Neuronal stem cell (in vitro differentiated cells): ENCODE data around the gene GPR179. TPM values are rescaled to one million over a fixed set of nuclear protein-coding genes. Genes with fewer than 3 reads are reported as not detected.

Experiments used
- DNase-seq: peaks from one replicate; pipeline ENCODE4 v3.0.0-alpha.2; 2013; ENCODE audit warnings: low spot score
- H2AFZ ChIP-seq: one replicate; pipeline ENCODE4 v1.6.1; 2013; ENCODE audit warnings: mild to moderate bottlenecking, low read length, inconsistent platforms
- H2AK5ac ChIP-seq: 2 replicates; pipeline ENCODE4 v1.6.1; 2013; ENCODE audit warnings: low read depth, mild to moderate bottlenecking, inconsistent platforms, low read length, moderate library complexity, mixed read lengths
- H2BK120ac ChIP-seq: 2 replicates; pipeline ENCODE4 v1.6.1; 2013; ENCODE audit warnings: low read depth, mild to moderate bottlenecking, inconsistent platforms, low read length, moderate library complexity, mixed read lengths
- H2BK12ac ChIP-seq: one replicate; pipeline ENCODE4 v1.6.1; 2013; ENCODE audit warnings: low read length, inconsistent platforms
- H2BK15ac ChIP-seq: 2 replicates; pipeline ENCODE4 v1.6.1; 2013; ENCODE audit warnings: mild to moderate bottlenecking, low read length, inconsistent platforms, mixed read lengths
- H2BK5ac ChIP-seq: one replicate; pipeline ENCODE4 v1.6.1; 2013; ENCODE audit warnings: inconsistent platforms, mild to moderate bottlenecking, low read length, moderate library complexity
- H3K14ac ChIP-seq: one replicate; pipeline ENCODE4 v1.6.1; 2013; ENCODE audit warnings: low read length, inconsistent platforms
- H3K18ac ChIP-seq: 2 replicates; pipeline ENCODE4 v1.6.1; 2013; ENCODE audit warnings: low read length, inconsistent platforms
- H3K23ac ChIP-seq: 2 replicates; pipeline ENCODE4 v1.6.1; 2013; ENCODE audit warnings: low read depth, mild to moderate bottlenecking, mixed read lengths, low read length, inconsistent platforms; ENCODE audit not compliant: poor library complexity
- H3K27ac ChIP-seq: replicated peaks from 3 replicates; pipeline ENCODE4 v1.5.1; 2013; ENCODE audit warnings: low read length, inconsistent platforms
- H3K27me3 ChIP-seq, 3 experiments: 2 replicates each; pipeline ENCODE4 v1.6.1; 2013; ENCODE audit warnings: low read length in 3 of 3, mild to moderate bottlenecking in 2 of 3, inconsistent platforms in 1 of 3, low read depth in 1 of 3, mixed read lengths in 1 of 3, moderate library complexity in 1 of 3; ENCODE audit not compliant: control insufficient read depth in 3 of 3, insufficient read depth in 3 of 3
- H3K36me3 ChIP-seq, 2 donors: replicated peaks in 1 of 2; 2 replicates each; pipeline ENCODE4 v1.6.1; 2013; ENCODE audit warnings: low read length in 2 of 2; ENCODE audit not compliant: control insufficient read depth in 2 of 2, insufficient read depth in 2 of 2
- H3K4ac ChIP-seq: 2 replicates; pipeline ENCODE4 v1.6.1; 2013; ENCODE audit warnings: inconsistent platforms, mild to moderate bottlenecking, low read length, moderate library complexity
- H3K4me1 ChIP-seq, 2 donors: 1 replicate in 1 of 2; 2 replicates in 1 of 2; pipeline ENCODE4 v1.6.1; 2013; ENCODE audit warnings: low read length in 2 of 2, low read depth in 1 of 2; ENCODE audit not compliant: control insufficient read depth in 2 of 2, insufficient read depth in 1 of 2
- H3K4me2 ChIP-seq: one replicate; pipeline ENCODE4 v1.6.1; 2013; ENCODE audit warnings: mild to moderate bottlenecking, low read length, inconsistent platforms; ENCODE audit not compliant: insufficient read depth, poor library complexity, severe bottlenecking
- H3K4me3 ChIP-seq, 2 donors: 2 replicates each; pipeline ENCODE4 v1.5.1; 2013; ENCODE audit warnings: low read length in 2 of 2, mild to moderate bottlenecking in 2 of 2, inconsistent platforms in 1 of 2, moderate library complexity in 1 of 2
- H3K79me1 ChIP-seq: one replicate; pipeline ENCODE4 v1.6.1; 2013; ENCODE audit warnings: low read depth, mild to moderate bottlenecking, inconsistent platforms, low read length, moderate library complexity
- H3K9ac ChIP-seq: one replicate; pipeline ENCODE4 v1.6.1; 2013; ENCODE audit warnings: mild to moderate bottlenecking, low read depth, low read length, inconsistent platforms; ENCODE audit not compliant: poor library complexity
- H3K9me3 ChIP-seq, 2 donors: replicated peaks in 1 of 2; 2 replicates each; pipeline versions ENCODE3 to v1.6.1; 2013; ENCODE audit warnings: low read length in 2 of 2, mild to moderate bottlenecking in 2 of 2, inconsistent platforms in 1 of 2, low read depth in 1 of 2, mixed read lengths in 1 of 2, moderate library complexity in 1 of 2; ENCODE audit not compliant: control insufficient read depth in 2 of 2, insufficient read depth in 1 of 2
- H4K8ac ChIP-seq: one replicate; pipeline ENCODE4 v1.6.1; 2013; ENCODE audit warnings: low read depth, mild to moderate bottlenecking, inconsistent platforms, low read length, moderate library complexity
- H4K91ac ChIP-seq: one replicate; pipeline ENCODE4 v1.6.1; 2013; ENCODE audit warnings: low read length, low read depth, mild to moderate bottlenecking, inconsistent platforms; ENCODE audit not compliant: poor library complexity
- WGBS, 2 donors: extraction: QIAGEN DNeasy Blood & Tissue Kit; methylation state at CpG; one replicate each; pipeline ENCODE4 v1.1.7; 2013; ENCODE audit warnings: missing lambda C conversion rate in 2 of 2, mixed read lengths in 1 of 2; ENCODE audit not compliant: insufficient read length in 2 of 2, insufficient replicate concordance in 1 of 2; ENCODE audit errors: extremely low coverage in 2 of 2; 5-methylcytosine and 5-hydroxymethylcytosine counted together
- polyA plus RNA-seq, 2 experiments: library from polyadenylated mRNA; stranded (reverse); fragments of 200-250 nt; gene quantifications; one replicate each; pipeline ENCODE4 v1.2.3, GENCODE V29; 2013

Gene GPR179
- polyA plus RNA-seq (2013, experiment 1 of 2) = 0.03 TPM
- 0.04 TPM for polyA plus RNA-seq (2013, experiment 2 of 2)

DNA sequence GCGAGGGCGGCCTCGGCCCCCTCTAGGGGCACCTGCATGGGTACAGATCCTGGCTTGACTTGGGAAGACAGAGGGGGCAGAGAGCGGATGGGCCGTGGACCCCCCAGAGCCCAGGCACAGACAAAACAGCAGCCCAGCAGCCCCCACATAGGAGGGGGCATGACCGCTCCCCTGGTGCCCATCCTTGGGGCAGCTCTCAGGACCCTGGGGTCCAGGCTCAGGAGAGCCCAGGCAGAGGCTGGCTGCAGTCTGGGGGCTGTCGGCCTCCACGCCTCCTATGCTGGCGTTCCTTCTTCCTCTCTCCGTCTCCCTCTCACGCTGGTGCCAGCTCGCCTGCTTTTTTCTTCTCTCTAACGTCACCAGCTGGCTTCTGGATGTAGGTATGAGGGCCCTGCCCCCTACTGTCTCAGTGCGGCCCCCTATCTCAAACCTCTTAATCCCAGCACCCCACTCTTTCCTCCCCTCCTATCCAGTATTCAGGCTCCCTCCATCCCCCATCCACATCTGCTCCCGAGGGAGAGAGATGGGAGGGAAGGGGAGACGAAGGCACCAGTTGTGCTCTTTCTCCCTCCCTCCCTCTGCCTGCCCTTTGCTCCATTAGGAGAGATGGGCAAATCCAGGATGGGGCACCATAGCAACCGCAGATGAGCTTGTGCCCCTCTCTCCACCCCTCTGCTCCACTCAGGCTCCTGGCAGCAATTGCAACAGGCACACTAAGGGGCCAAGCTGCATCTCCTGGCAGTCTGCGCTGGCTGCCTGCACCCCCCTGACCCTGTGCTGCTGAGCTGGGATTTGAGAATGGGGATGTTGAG, at the start of gene GPR179:
Gene GPR179 (minus strand): TSS at position 349 of the 812 bp plus-strand sequence. CDS start 167 bp downstream, at position 182.
- WGBS, 2 donors = no CpG with 5 or more reads among the region's 18 CpGs
- H4K91ac ChIP-seq = no peak within 1 kb of the TSS
- DNase-seq = no peak
- H3K9me3 ChIP-seq = no peaks in the 10 kb centered on the region
- peak within 1 kb of the TSS; percentile 12 for H3K4ac ChIP-seq
- peak within 1 kb of the TSS in 1 of 2 donors; percentile 52 for H3K4me3 ChIP-seq
- H2BK5ac ChIP-seq = no peak within 1 kb of the TSS
- peak within 1 kb of the TSS; percentile 20 for H2AK5ac ChIP-seq
- H2BK15ac ChIP-seq = peak within 1 kb of the TSS; percentile 38
- H3K4me1 ChIP-seq = peaks cover 3 to 8% of the 10 kb centered on the region in 2 donors
- H3K36me3 ChIP-seq = no peaks in the 10 kb centered on the region
- peak within 1 kb of the TSS; percentile 13 for H2AFZ ChIP-seq
- peak within 1 kb of the TSS; percentile 74 for H3K9ac ChIP-seq
- peaks cover 0 to 14% (median 0%) of the 10 kb centered on the region in 3 experiments for H3K27me3 ChIP-seq
- H3K79me1 ChIP-seq = no peaks in the 10 kb centered on the region
- H3K14ac ChIP-seq = no peak within 1 kb of the TSS
- H3K4me2 ChIP-seq = no peak within 1 kb of the TSS
- peak within 1 kb of the TSS; percentile 66 for H3K23ac ChIP-seq
- H4K8ac ChIP-seq = peak within 1 kb of the TSS; percentile 19
- H2BK12ac ChIP-seq = peak within 1 kb of the TSS; percentile 16
- H2BK120ac ChIP-seq = no peak within 1 kb of the TSS
- no peak within 1 kb of the TSS for H3K27ac ChIP-seq
- peak within 1 kb of the TSS; percentile 25 for H3K18ac ChIP-seq

DNA sequence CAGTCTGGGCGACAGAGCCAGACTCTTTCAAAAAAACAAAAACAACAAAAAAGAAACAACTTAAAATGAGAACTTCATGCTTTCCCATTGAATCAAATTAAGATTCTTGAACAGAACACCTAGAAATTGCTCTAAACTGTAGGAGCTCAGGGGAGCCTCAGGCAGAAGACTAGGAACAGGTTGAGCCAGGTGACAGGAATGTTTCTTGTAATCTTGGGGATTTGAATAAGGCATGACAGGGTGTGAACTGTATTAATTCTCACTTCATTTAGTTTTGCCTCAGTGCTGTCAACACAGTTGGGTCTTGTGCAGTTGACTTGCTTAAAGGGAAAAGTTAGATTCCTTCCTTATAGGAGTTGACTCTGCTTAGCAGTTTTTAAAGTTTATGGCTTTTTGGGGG, 35.7 kb upstream of the GPR179 start:
- Histone ChIP-seq H3K14ac (no peak overlapping the region), H3K79me1 (no peaks in the 10 kb centered on the region), H3K4me3 (no peak overlapping the region), H2BK120ac (no peak overlapping the region), H3K4me1 (peaks cover 1 to 7% of the 10 kb centered on the region in 2 donors), H3K9me3 (no peaks in the 10 kb centered on the region), H3K27ac (no peak overlapping the region), H2BK15ac (no peak overlapping the region), H3K18ac (no peak overlapping the region), H3K4me2 (no peak overlapping the region), H2AFZ (no peak overlapping the region), H4K91ac (no peak overlapping the region), H3K27me3 (no peaks in the 10 kb centered on the region), H3K9ac (no peak overlapping the region), H2BK12ac (no peak overlapping the region), H3K23ac (no peak overlapping the region), H2AK5ac (no peak overlapping the region), H2BK5ac (no peak overlapping the region), H3K4ac (no peak overlapping the region), H4K8ac (no peak overlapping the region), H3K36me3 (peaks cover 14 to 78% of the 10 kb centered on the region in 2 donors)
- no CpG with 5 or more reads among the region's 1 CpG for WGBS, 2 donors
- DNase-seq = no peak

- H2BK5ac ChIP-seq = no peak overlapping the region
- H4K8ac ChIP-seq = no peak overlapping the region
- WGBS, 2 donors = no CpG with 5 or more reads among the region's 8 CpGs
- no peak overlapping the region for H2BK120ac ChIP-seq
- no peak overlapping the region for H3K9ac ChIP-seq
- H3K4me1 ChIP-seq = no peaks in the 10 kb centered on the region
- no peaks in the 10 kb centered on the region for H3K79me1 ChIP-seq
- H2AK5ac ChIP-seq = no peak overlapping the region
- DNase-seq = no peak
- H3K23ac ChIP-seq = no peak overlapping the region
- no peak overlapping the region for H2BK12ac ChIP-seq
- no peak overlapping the region for H2AFZ ChIP-seq
- H2BK15ac ChIP-seq = no peak overlapping the region
- H3K4me3 ChIP-seq = no peak overlapping the region
- H3K36me3 ChIP-seq = peaks cover 17 to 90% of the 10 kb centered on the region in 2 donors
- no peak overlapping the region for H3K4me2 ChIP-seq
- no peak overlapping the region for H3K18ac ChIP-seq
- H3K14ac ChIP-seq = no peak overlapping the region
- H3K9me3 ChIP-seq = peaks cover 0 to 7% of the 10 kb centered on the region in 2 donors
- no peaks in the 10 kb centered on the region for H3K27me3 ChIP-seq
- no peak overlapping the region for H4K91ac ChIP-seq
- no peak overlapping the region for H3K27ac ChIP-seq
- H3K4ac ChIP-seq = no peak overlapping the region
These were observed 25.5 kb upstream of the GPR179 start for GRCh38 chr17:38369124-38369886.

GRCh38 chr17:38364741-38365140, 21.0 kb upstream of the GPR179 start:
- Histone ChIP-seq H2AK5ac (no peak overlapping the region), H3K36me3 (peaks cover 14 to 74% of the 10 kb centered on the region in 2 donors), H3K4ac (no peak overlapping the region), H3K14ac (no peak overlapping the region), H3K4me1 (no peaks in the 10 kb centered on the region), H3K27ac (no peak overlapping the region), H2BK120ac (no peak overlapping the region), H2BK12ac (no peak overlapping the region), H2BK15ac (no peak overlapping the region), H3K9ac (no peak overlapping the region), H3K23ac (no peak overlapping the region), H3K4me2 (no peak overlapping the region), H3K9me3 (no peaks in the 10 kb centered on the region), H2BK5ac (no peak overlapping the region), H3K4me3 (no peak overlapping the region), H3K79me1 (no peaks in the 10 kb centered on the region), H3K18ac (no peak overlapping the region), H4K8ac (no peak overlapping the region), H2AFZ (no peak overlapping the region), H3K27me3 (no peaks in the 10 kb centered on the region), H4K91ac (no peak overlapping the region)
- DNase-seq = no peak
- no CpG with 5 or more reads among the region's 8 CpGs for WGBS, 2 donors
